Neuronal stem cell (in vitro differentiated cells): ENCODE results near the gene CNNM1.
A peak's percentile ranks its signal among the peaks of the same experiment; 100 is the strongest.

Source experiments
- DNase-seq: peaks from one replicate; pipeline ENCODE4 v3.0.0-alpha.2; 2013; ENCODE audit warnings: low spot score
- H2AFZ ChIP-seq: one replicate; pipeline ENCODE4 v1.6.1; 2013; ENCODE audit warnings: mild to moderate bottlenecking, low read length, inconsistent platforms
- H2AK5ac ChIP-seq: 2 replicates; pipeline ENCODE4 v1.6.1; 2013; ENCODE audit warnings: low read depth, mild to moderate bottlenecking, inconsistent platforms, low read length, moderate library complexity, mixed read lengths
- H2BK120ac ChIP-seq: 2 replicates; pipeline ENCODE4 v1.6.1; 2013; ENCODE audit warnings: low read depth, mild to moderate bottlenecking, inconsistent platforms, low read length, moderate library complexity, mixed read lengths
- H2BK12ac ChIP-seq: one replicate; pipeline ENCODE4 v1.6.1; 2013; ENCODE audit warnings: low read length, inconsistent platforms
- H2BK15ac ChIP-seq: 2 replicates; pipeline ENCODE4 v1.6.1; 2013; ENCODE audit warnings: mild to moderate bottlenecking, low read length, inconsistent platforms, mixed read lengths
- H2BK5ac ChIP-seq: one replicate; pipeline ENCODE4 v1.6.1; 2013; ENCODE audit warnings: inconsistent platforms, mild to moderate bottlenecking, low read length, moderate library complexity
- H3K14ac ChIP-seq: one replicate; pipeline ENCODE4 v1.6.1; 2013; ENCODE audit warnings: low read length, inconsistent platforms
- H3K18ac ChIP-seq: 2 replicates; pipeline ENCODE4 v1.6.1; 2013; ENCODE audit warnings: low read length, inconsistent platforms
- H3K23ac ChIP-seq: 2 replicates; pipeline ENCODE4 v1.6.1; 2013; ENCODE audit warnings: low read depth, mild to moderate bottlenecking, mixed read lengths, low read length, inconsistent platforms; ENCODE audit not compliant: poor library complexity
- H3K27ac ChIP-seq: replicated peaks from 3 replicates; pipeline ENCODE4 v1.5.1; 2013; ENCODE audit warnings: low read length, inconsistent platforms
- H3K27me3 ChIP-seq, 3 experiments: 2 replicates each; pipeline ENCODE4 v1.6.1; 2013; ENCODE audit warnings: low read length in 3 of 3, mild to moderate bottlenecking in 2 of 3, inconsistent platforms in 1 of 3, low read depth in 1 of 3, mixed read lengths in 1 of 3, moderate library complexity in 1 of 3; ENCODE audit not compliant: control insufficient read depth in 3 of 3, insufficient read depth in 3 of 3
- H3K36me3 ChIP-seq, 2 donors: replicated peaks in 1 of 2; 2 replicates each; pipeline ENCODE4 v1.6.1; 2013; ENCODE audit warnings: low read length in 2 of 2; ENCODE audit not compliant: control insufficient read depth in 2 of 2, insufficient read depth in 2 of 2
- H3K4ac ChIP-seq: 2 replicates; pipeline ENCODE4 v1.6.1; 2013; ENCODE audit warnings: inconsistent platforms, mild to moderate bottlenecking, low read length, moderate library complexity
- H3K4me1 ChIP-seq, 2 donors: 1 replicate in 1 of 2; 2 replicates in 1 of 2; pipeline ENCODE4 v1.6.1; 2013; ENCODE audit warnings: low read length in 2 of 2, low read depth in 1 of 2; ENCODE audit not compliant: control insufficient read depth in 2 of 2, insufficient read depth in 1 of 2
- H3K4me2 ChIP-seq: one replicate; pipeline ENCODE4 v1.6.1; 2013; ENCODE audit warnings: mild to moderate bottlenecking, low read length, inconsistent platforms; ENCODE audit not compliant: insufficient read depth, poor library complexity, severe bottlenecking
- H3K4me3 ChIP-seq, 2 donors: 2 replicates each; pipeline ENCODE4 v1.5.1; 2013; ENCODE audit warnings: low read length in 2 of 2, mild to moderate bottlenecking in 2 of 2, inconsistent platforms in 1 of 2, moderate library complexity in 1 of 2
- H3K79me1 ChIP-seq: one replicate; pipeline ENCODE4 v1.6.1; 2013; ENCODE audit warnings: low read depth, mild to moderate bottlenecking, inconsistent platforms, low read length, moderate library complexity
- H3K9ac ChIP-seq: one replicate; pipeline ENCODE4 v1.6.1; 2013; ENCODE audit warnings: mild to moderate bottlenecking, low read depth, low read length, inconsistent platforms; ENCODE audit not compliant: poor library complexity
- H3K9me3 ChIP-seq, 2 donors: replicated peaks in 1 of 2; 2 replicates each; pipeline versions ENCODE3 to v1.6.1; 2013; ENCODE audit warnings: low read length in 2 of 2, mild to moderate bottlenecking in 2 of 2, inconsistent platforms in 1 of 2, low read depth in 1 of 2, mixed read lengths in 1 of 2, moderate library complexity in 1 of 2; ENCODE audit not compliant: control insufficient read depth in 2 of 2, insufficient read depth in 1 of 2
- H4K8ac ChIP-seq: one replicate; pipeline ENCODE4 v1.6.1; 2013; ENCODE audit warnings: low read depth, mild to moderate bottlenecking, inconsistent platforms, low read length, moderate library complexity
- H4K91ac ChIP-seq: one replicate; pipeline ENCODE4 v1.6.1; 2013; ENCODE audit warnings: low read length, low read depth, mild to moderate bottlenecking, inconsistent platforms; ENCODE audit not compliant: poor library complexity
- WGBS, 2 donors: extraction: QIAGEN DNeasy Blood & Tissue Kit; methylation state at CpG; one replicate each; pipeline ENCODE4 v1.1.7; 2013; ENCODE audit warnings: missing lambda C conversion rate in 2 of 2, mixed read lengths in 1 of 2; ENCODE audit not compliant: insufficient read length in 2 of 2, insufficient replicate concordance in 1 of 2; ENCODE audit errors: extremely low coverage in 2 of 2; 5-methylcytosine and 5-hydroxymethylcytosine counted together

The CNNM1 gene

GRCh38 chr10:99369551-99369950 lies 40.4 kb downstream of the CNNM1 start:
- Histone ChIP-seq H3K9ac (no peak overlapping the region), H3K14ac (no peak overlapping the region), H3K18ac (no peak overlapping the region), H3K27ac (no peak overlapping the region), H2BK120ac (no peak overlapping the region), H2AFZ (no peak overlapping the region), H2BK12ac (no peak overlapping the region), H2BK5ac (no peak overlapping the region), H3K4me3 (no peak overlapping the region), H3K4ac (no peak overlapping the region), H2AK5ac (no peak overlapping the region), H4K8ac (no peak overlapping the region), H3K4me1 (peaks cover 0 to 4% of the 10 kb centered on the region in 2 donors), H3K27me3 (peaks cover 0 to 40% (median 0%) of the 10 kb centered on the region in 3 experiments), H3K9me3 (no peaks in the 10 kb centered on the region), H3K79me1 (no peaks in the 10 kb centered on the region), H3K4me2 (no peak overlapping the region), H3K36me3 (no peaks in the 10 kb centered on the region), H4K91ac (no peak overlapping the region), H3K23ac (no peak overlapping the region), H2BK15ac (no peak overlapping the region)
- DNase-seq: no peak
- WGBS, 2 donors: no CpG with 5 or more reads among the region's 3 CpGs

- H2BK120ac ChIP-seq: no peak overlapping the region
- no peak overlapping the region for H3K4me2 ChIP-seq
- H3K4me1 ChIP-seq: peaks cover 0 to 4% of the 10 kb centered on the region in 2 donors
- H3K9me3 ChIP-seq: no peaks in the 10 kb centered on the region
- peaks cover 0 to 34% (median 0%) of the 10 kb centered on the region in 3 experiments for H3K27me3 ChIP-seq
- H2BK12ac ChIP-seq: no peak overlapping the region
- H4K8ac ChIP-seq: no peak overlapping the region
- no peaks in the 10 kb centered on the region for H3K36me3 ChIP-seq
- no CpG with 5 or more reads among the region's 2 CpGs for WGBS, 2 donors
- H2BK5ac ChIP-seq: no peak overlapping the region
- H3K9ac ChIP-seq: no peak overlapping the region
- H4K91ac ChIP-seq: no peak overlapping the region
- no peaks in the 10 kb centered on the region for H3K79me1 ChIP-seq
- H3K4ac ChIP-seq: no peak overlapping the region
- no peak overlapping the region for H3K4me3 ChIP-seq
- H3K23ac ChIP-seq: no peak overlapping the region
- no peak overlapping the region for H3K14ac ChIP-seq
- H2AFZ ChIP-seq: no peak overlapping the region
- no peak overlapping the region for H2BK15ac ChIP-seq
- no peak overlapping the region for H3K27ac ChIP-seq
- H3K18ac ChIP-seq: no peak overlapping the region
- no peak overlapping the region for H2AK5ac ChIP-seq
- DNase-seq: peak; percentile 31
These were observed 41.8 kb downstream of the CNNM1 start for GRCh38 chr10:99370993-99371392.

- no CpG with 5 or more reads among the region's 9 CpGs for WGBS, 2 donors
- no peak overlapping the region for H3K27ac ChIP-seq
- H3K23ac ChIP-seq: no peak overlapping the region
- H3K14ac ChIP-seq: no peak overlapping the region
- H3K9ac ChIP-seq: no peak overlapping the region
- no peak for DNase-seq
- no peak overlapping the region for H2BK15ac ChIP-seq
- H3K36me3 ChIP-seq: no peaks in the 10 kb centered on the region
- H3K18ac ChIP-seq: no peak overlapping the region
- no peak overlapping the region for H2AFZ ChIP-seq
- no peak overlapping the region for H2BK12ac ChIP-seq
- peaks cover 0 to 36% (median 0%) of the 10 kb centered on the region in 3 experiments for H3K27me3 ChIP-seq
- H3K4me3 ChIP-seq: no peak overlapping the region
- H4K91ac ChIP-seq: no peak overlapping the region
- no peak overlapping the region for H2BK120ac ChIP-seq
- no peak overlapping the region for H3K4ac ChIP-seq
- no peaks in the 10 kb centered on the region for H3K9me3 ChIP-seq
- H4K8ac ChIP-seq: no peak overlapping the region
- no peak overlapping the region for H2AK5ac ChIP-seq
- peaks cover 0 to 4% of the 10 kb centered on the region in 2 donors for H3K4me1 ChIP-seq
- H3K79me1 ChIP-seq: no peaks in the 10 kb centered on the region
- no peak overlapping the region for H2BK5ac ChIP-seq
- no peak overlapping the region for H3K4me2 ChIP-seq
These were observed 43.6 kb downstream of the CNNM1 start for GRCh38 chr10:99372546-99373271.

- Histone ChIP-seq H3K27ac (no peak overlapping the region), H3K4me2 (no peak overlapping the region)
These were observed 45.4 kb downstream of the CNNM1 start for GRCh38 chr10:99374526-99374925.

More at GRCh38 chr10:99374526-99374925, 45.4 kb downstream of the CNNM1 start:
- no peaks in the 10 kb centered on the region for H3K79me1 ChIP-seq
- no peak overlapping the region for H2AFZ ChIP-seq
- H2BK15ac ChIP-seq: no peak overlapping the region
- no peak overlapping the region for H4K91ac ChIP-seq
- WGBS, 2 donors: no CpG with 5 or more reads among the region's 2 CpGs
- H3K18ac ChIP-seq: no peak overlapping the region
- DNase-seq: no peak
- no peak overlapping the region for H2BK12ac ChIP-seq
- no peak overlapping the region for H4K8ac ChIP-seq
- H3K27me3 ChIP-seq: peaks cover 0 to 39% (median 0%) of the 10 kb centered on the region in 3 experiments
- no peak overlapping the region for H2AK5ac ChIP-seq
- H3K36me3 ChIP-seq: no peaks in the 10 kb centered on the region
- no peak overlapping the region for H2BK5ac ChIP-seq
- H3K4me1 ChIP-seq: peaks cover 0 to 2% of the 10 kb centered on the region in 2 donors
- H3K23ac ChIP-seq: no peak overlapping the region
- H3K4me3 ChIP-seq: no peak overlapping the region
- H3K9me3 ChIP-seq: no peaks in the 10 kb centered on the region
- no peak overlapping the region for H3K4ac ChIP-seq
- H3K9ac ChIP-seq: no peak overlapping the region
- H3K14ac ChIP-seq: no peak overlapping the region
- H2BK120ac ChIP-seq: no peak overlapping the region
